ENCODE results near the gene AVPR2.

GRCh38 chrX:153944800-153945150, 40.3 kb downstream of the AVPR2 start:
- no peak for TF ChIP-seq CTCF (conservative IDR thresholded peaks at IDR 0.05)
- TF ChIP-seq ZFX (IDR thresholded peaks at IDR 0.05) = no peak

Data from C4-2B (cell line).